PFSK-1 (cell line): ENCODE measurements around the gene CCL17.
A peak's percentile ranks its signal among the peaks of the same experiment; 100 is the strongest.

Experiments used
- POLR2AphosphoS5 ChIP-seq: IDR thresholded peaks from 2 replicates; pipeline ENCODE4 v1.6.1; 2012; ENCODE audit warnings: low read depth, mild to moderate bottlenecking, control low read depth, low read length, moderate library complexity
- TAF1 ChIP-seq: IDR thresholded peaks from 2 replicates; pipeline ENCODE4 v1.6.1; 2012; ENCODE audit warnings: low read length, control low read depth, borderline replicate concordance; ENCODE audit not compliant: insufficient read depth

DNA sequence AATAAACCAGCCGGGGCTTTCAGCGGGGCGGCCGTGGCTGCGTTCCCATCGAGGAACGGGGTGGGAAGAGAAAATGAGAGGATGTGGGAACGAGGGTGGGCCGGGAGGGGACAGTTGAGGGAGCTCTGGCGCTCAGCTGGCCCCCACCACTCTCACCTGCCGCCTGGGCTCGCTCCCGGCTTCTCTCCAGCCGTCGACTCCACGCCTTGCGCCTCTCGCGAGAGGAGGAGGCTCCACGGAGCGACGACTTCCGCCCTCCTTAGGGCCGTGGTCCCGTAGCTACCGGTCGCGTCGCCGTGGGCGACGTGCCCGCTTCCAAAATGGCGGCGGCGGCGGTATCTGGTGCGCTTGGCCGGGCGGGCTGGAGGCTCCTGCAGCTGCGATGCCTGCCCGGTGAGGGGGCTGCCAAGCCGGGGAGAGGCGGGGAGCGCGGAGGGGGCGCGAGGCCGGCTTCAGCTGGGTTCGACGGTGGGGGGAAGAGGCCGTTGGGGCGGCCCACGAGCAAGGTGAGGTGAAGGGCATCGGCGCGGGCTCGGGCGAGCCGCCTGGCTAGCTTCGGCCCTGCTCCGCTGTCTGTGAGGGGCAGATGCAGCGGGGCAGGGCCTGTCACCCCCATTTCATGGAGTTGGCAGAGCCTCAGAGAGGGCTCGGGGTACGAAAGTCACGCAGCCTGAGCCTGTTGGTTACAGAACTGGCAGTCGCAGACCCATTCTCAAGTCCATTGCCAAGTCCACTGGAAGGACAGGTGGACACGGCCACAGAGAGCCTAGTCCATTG, 42.8 kb downstream of the CCL17 start, which contains the start of the genes CIAPIN1 and COQ9:
- TF ChIP-seq TAF1 (peak; percentile 99), POLR2AphosphoS5 (peak; percentile 93)
